HEK293 (cell line): ENCODE data around the gene PRND.

ENCODE experiments used
- CTCF ChIA-PET: fragments of 350-600 bp; formaldehyde crosslinking; extraction: SDS; loops from one replicate; lab custom pipeline; 2021; ENCODE audit warnings: antibody characterized with exemption; lab: Yijun Ruan, JAX
- POLR2A ChIA-PET: fragments of 300-600 bp; formaldehyde crosslinking; extraction: SDS; loops from one replicate; lab custom pipeline; 2020; ENCODE audit warnings: antibody characterized with exemption, inconsistent platforms; lab: Yijun Ruan, JAX
- H3K27ac ChIP-seq: fragments of 200-500 bp; sonication (Bioruptor generic); 2 replicates; pipeline ENCODE4 v1.5.1; 2014; ENCODE audit warnings: low read depth, low read length, control low read depth, inconsistent platforms; ENCODE audit errors: extremely low read depth
- H3K36me3 ChIP-seq, 2 experiments: fragments of 200-500 bp in 1 of 2; sonication (Bioruptor generic) in 1 of 2; 1 replicate in 1 of 2; 2 replicates in 1 of 2; pipeline ENCODE4 v1.5.1; 2014 to 2017; ENCODE audit warnings: inconsistent platforms in 2 of 2, low read length in 2 of 2; ENCODE audit not compliant: control insufficient read depth in 2 of 2, insufficient read depth in 1 of 2
- H3K4me1 ChIP-seq: fragments of 200-500 bp; sonication (Bioruptor generic); 2 replicates; pipeline ENCODE4 v1.5.1; 2014; ENCODE audit warnings: mild to moderate bottlenecking, low read length, inconsistent platforms; ENCODE audit not compliant: control insufficient read depth, insufficient read depth
- H3K4me3 ChIP-seq: 2 replicates; pipeline ENCODE4 v1.5.1; 2011; ENCODE audit warnings: low read depth, mild to moderate bottlenecking, control low read depth, low read length, moderate library complexity
- H3K9me3 ChIP-seq: fragments of 200-500 bp; sonication (Bioruptor generic); 2 replicates; pipeline ENCODE4 v1.5.1; 2014; ENCODE audit warnings: low read depth, low read length, inconsistent platforms; ENCODE audit not compliant: control insufficient read depth, insufficient read depth
- GLI2 ChIP-seq: fragments of 450-650 bp; formaldehyde crosslinking; IDR thresholded peaks from 2 replicates; pipeline ENCODE4; 2017; ENCODE audit warnings: missing biosample characterization, missing genetic modification characterization, low read depth, borderline replicate concordance
- OSR2 ChIP-seq: fragments of 450-650 bp; formaldehyde crosslinking; IDR thresholded peaks from 2 replicates; pipeline ENCODE4 v1.5.1; 2016; ENCODE audit warnings: missing biosample characterization, missing genetic modification characterization
- REPIN1 ChIP-seq: fragments of 450-650 bp; formaldehyde crosslinking; IDR thresholded peaks from 2 replicates; pipeline ENCODE4 v1.5.1; 2017; ENCODE audit warnings: missing biosample characterization, missing genetic modification characterization, low read depth
- SP3 ChIP-seq: fragments of 450-650 bp; formaldehyde crosslinking; IDR thresholded peaks from 2 replicates; pipeline ENCODE4 v1.5.1; 2016; ENCODE audit warnings: missing biosample characterization, missing genetic modification characterization
- ZBTB17 ChIP-seq: fragments of 450-650 bp; formaldehyde crosslinking; IDR thresholded peaks from 2 replicates; pipeline ENCODE4 v1.5.1; 2016; ENCODE audit warnings: missing biosample characterization, missing genetic modification characterization
- ZNF16 ChIP-seq: fragments of 450-650 bp; formaldehyde crosslinking; IDR thresholded peaks from 2 replicates; pipeline ENCODE4 v1.5.1; 2016; ENCODE audit warnings: low read depth, missing biosample characterization, missing genetic modification characterization
- ZNF169 ChIP-seq: fragments of 450-650 bp; formaldehyde crosslinking; IDR thresholded peaks from 2 replicates; pipeline ENCODE4 v1.5.1; 2016; ENCODE audit warnings: missing biosample characterization, missing genetic modification characterization
- ZNF324 ChIP-seq: fragments of 450-650 bp; formaldehyde crosslinking; IDR thresholded peaks from 2 replicates; pipeline ENCODE4 v1.5.1; 2016; ENCODE audit warnings: missing biosample characterization, missing genetic modification characterization
- ZNF529 ChIP-seq: fragments of 450-650 bp; formaldehyde crosslinking; IDR thresholded peaks from 2 replicates; pipeline ENCODE4 v1.5.1; 2017; ENCODE audit warnings: missing genetic modification characterization, missing biosample characterization; ENCODE audit not compliant: insufficient replicate concordance
- ZNF571 ChIP-seq: fragments of 450-650 bp; formaldehyde crosslinking; IDR thresholded peaks from 2 replicates; pipeline ENCODE4 v1.5.0; 2017; ENCODE audit warnings: missing biosample characterization, missing genetic modification characterization
- ZNF658 ChIP-seq: fragments of 450-650 bp; formaldehyde crosslinking; IDR thresholded peaks from 2 replicates; pipeline ENCODE4; 2016; ENCODE audit warnings: missing biosample characterization, missing genetic modification characterization
- ZNF701 ChIP-seq: fragments of 450-650 bp; formaldehyde crosslinking; IDR thresholded peaks from 2 replicates; pipeline ENCODE4 v1.5.1; 2016; ENCODE audit warnings: missing biosample characterization, missing genetic modification characterization
- ZNF837 ChIP-seq: fragments of 450-650 bp; formaldehyde crosslinking; IDR thresholded peaks from 2 replicates; pipeline ENCODE4 v1.5.1; 2016; ENCODE audit warnings: missing biosample characterization, missing genetic modification characterization
- ZSCAN16 ChIP-seq: fragments of 450-650 bp; formaldehyde crosslinking; IDR thresholded peaks from 2 replicates; pipeline ENCODE4 v1.5.1; 2016; ENCODE audit warnings: missing biosample characterization, missing genetic modification characterization
- TF ChIP-seq, protein P1 (sequence below): fragments of 450-650 bp; formaldehyde crosslinking; IDR thresholded peaks from 2 replicates; pipeline ENCODE4 v1.5.1; 2016; ENCODE audit warnings: missing biosample characterization, missing genetic modification characterization, borderline replicate concordance
- TF ChIP-seq, protein P2 (sequence below): fragments of 450-650 bp; formaldehyde crosslinking; IDR thresholded peaks from 2 replicates; pipeline ENCODE4 v1.5.1; 2017; ENCODE audit warnings: missing biosample characterization, missing genetic modification characterization
- TF ChIP-seq, protein P3 (sequence below): fragments of 450-650 bp; formaldehyde crosslinking; IDR thresholded peaks from 2 replicates; pipeline ENCODE4 v1.5.1; 2016; ENCODE audit warnings: missing biosample characterization, missing genetic modification characterization

The PRND gene

DNA sequence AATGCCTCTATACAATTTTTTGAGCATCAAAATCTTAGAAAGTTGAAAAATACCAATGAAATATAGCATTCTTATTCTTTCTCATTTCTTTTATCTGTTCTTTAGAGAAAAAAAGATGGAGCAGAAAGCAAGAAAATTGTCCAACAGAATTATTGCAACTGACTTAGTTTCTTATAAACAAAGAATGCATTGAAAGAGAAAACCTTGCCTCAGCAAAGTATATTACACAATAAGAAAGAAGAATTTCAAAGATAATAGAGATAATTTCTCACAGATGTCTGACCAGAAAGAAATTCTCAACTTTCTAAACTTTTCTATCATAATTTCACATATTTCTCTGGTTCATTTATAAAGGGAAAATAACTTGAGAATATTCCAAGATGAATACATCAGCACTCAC, 47.0 kb upstream of the PRND start:
- Histone ChIP-seq H3K9me3 (no peaks in the 10 kb centered on the region), H3K4me3 (no peak overlapping the region)
- CTCF ChIA-PET, result interaction anchor here (0.9 to 1.2 kb wide), 2 partner anchors 25 to 548 kb away, joined by 3 to 4 read pairs; no protein-coding TSS in a partner anchor
- POLR2A ChIA-PET, result no interaction called here
- TF ChIP-seq REPIN1 (no peak), ZNF571 (tag by site-specific recombination) (no peak), ZNF837 (tag by site-specific recombination) (no peak), ZNF529 (tag by site-specific recombination) (no peak), ZNF701 (tag by site-specific recombination) (no peak), SP3 (tag by site-specific recombination) (no peak), OSR2 (no peak), ZSCAN16 (tag by site-specific recombination) (no peak), ZNF16 (tag by site-specific recombination) (no peak)
- TF ChIP-seq, protein P1, sequence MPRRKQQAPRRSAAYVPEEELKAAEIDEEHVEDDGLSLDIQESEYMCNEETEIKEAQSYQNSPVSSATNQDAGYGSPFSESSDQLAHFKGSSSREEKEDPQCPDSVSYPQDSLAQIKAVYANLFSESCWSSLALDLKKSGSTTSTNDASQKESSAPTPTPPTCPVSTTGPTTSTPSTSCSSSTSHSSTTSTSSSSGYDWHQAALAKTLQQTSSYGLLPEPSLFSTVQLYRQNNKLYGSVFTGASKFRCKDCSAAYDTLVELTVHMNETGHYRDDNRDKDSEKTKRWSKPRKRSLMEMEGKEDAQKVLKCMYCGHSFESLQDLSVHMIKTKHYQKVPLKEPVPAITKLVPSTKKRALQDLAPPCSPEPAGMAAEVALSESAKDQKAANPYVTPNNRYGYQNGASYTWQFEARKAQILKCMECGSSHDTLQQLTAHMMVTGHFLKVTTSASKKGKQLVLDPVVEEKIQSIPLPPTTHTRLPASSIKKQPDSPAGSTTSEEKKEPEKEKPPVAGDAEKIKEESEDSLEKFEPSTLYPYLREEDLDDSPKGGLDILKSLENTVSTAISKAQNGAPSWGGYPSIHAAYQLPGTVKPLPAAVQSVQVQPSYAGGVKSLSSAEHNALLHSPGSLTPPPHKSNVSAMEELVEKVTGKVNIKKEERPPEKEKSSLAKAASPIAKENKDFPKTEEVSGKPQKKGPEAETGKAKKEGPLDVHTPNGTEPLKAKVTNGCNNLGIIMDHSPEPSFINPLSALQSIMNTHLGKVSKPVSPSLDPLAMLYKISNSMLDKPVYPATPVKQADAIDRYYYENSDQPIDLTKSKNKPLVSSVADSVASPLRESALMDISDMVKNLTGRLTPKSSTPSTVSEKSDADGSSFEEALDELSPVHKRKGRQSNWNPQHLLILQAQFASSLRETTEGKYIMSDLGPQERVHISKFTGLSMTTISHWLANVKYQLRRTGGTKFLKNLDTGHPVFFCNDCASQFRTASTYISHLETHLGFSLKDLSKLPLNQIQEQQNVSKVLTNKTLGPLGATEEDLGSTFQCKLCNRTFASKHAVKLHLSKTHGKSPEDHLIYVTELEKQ (tag by site-specific recombination), result no peak
- TF ChIP-seq, protein P2, sequence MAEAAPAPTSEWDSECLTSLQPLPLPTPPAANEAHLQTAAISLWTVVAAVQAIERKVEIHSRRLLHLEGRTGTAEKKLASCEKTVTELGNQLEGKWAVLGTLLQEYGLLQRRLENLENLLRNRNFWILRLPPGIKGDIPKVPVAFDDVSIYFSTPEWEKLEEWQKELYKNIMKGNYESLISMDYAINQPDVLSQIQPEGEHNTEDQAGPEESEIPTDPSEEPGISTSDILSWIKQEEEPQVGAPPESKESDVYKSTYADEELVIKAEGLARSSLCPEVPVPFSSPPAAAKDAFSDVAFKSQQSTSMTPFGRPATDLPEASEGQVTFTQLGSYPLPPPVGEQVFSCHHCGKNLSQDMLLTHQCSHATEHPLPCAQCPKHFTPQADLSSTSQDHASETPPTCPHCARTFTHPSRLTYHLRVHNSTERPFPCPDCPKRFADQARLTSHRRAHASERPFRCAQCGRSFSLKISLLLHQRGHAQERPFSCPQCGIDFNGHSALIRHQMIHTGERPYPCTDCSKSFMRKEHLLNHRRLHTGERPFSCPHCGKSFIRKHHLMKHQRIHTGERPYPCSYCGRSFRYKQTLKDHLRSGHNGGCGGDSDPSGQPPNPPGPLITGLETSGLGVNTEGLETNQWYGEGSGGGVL, result no peak
- TF ChIP-seq, protein P3, sequence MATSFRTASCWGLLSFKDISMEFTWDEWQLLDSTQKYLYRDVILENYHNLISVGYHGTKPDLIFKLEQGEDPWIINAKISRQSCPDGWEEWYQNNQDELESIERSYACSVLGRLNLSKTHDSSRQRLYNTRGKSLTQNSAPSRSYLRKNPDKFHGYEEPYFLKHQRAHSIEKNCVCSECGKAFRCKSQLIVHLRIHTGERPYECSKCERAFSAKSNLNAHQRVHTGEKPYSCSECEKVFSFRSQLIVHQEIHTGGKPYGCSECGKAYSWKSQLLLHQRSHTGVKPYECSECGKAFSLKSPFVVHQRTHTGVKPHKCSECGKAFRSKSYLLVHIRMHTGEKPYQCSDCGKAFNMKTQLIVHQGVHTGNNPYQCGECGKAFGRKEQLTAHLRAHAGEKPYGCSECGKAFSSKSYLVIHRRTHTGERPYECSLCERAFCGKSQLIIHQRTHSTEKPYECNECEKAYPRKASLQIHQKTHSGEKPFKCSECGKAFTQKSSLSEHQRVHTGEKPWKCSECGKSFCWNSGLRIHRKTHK, result no peak
- TF ChIP-seq, all 188 proteins: peak for 0
- Histone ChIP-seq H3K4me1 (no peaks in the 10 kb centered on the region), H3K36me3 (no peaks in the 10 kb centered on the region), H3K27ac (no peak overlapping the region)

DNA sequence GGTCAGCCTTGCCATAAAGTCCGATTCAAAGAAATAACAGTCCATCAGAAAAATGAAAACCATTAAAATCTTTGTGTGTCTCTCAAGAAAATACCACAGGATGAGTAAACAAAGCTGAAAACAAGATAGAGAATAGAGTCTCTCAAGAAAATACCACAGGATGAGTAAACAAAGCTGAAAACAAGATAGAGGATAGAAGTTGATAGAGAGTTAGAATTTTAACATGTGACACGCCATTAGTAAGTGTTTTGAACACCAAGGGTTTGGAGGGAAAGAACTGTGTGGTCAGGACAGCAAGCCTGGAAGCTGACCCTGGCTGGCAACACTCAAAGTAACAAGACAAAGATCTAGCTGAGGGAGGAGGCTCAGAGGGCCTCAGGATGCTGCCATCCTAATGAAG, 43.9 kb upstream of the PRND start:
- ChIA-PET CTCF (interaction anchor here (0.6 kb wide), 1 partner anchor 533 kb away, joined by 3 read pairs; no protein-coding TSS in a partner anchor), POLR2A (no interaction called here)
- TF ChIP-seq ZNF837 (tag by site-specific recombination) (no peak), ZNF169 (tag by site-specific recombination) (no peak), ZBTB17 (tag by site-specific recombination) (no peak), ZNF658 (tag by site-specific recombination) (no peak), ZNF324 (tag by site-specific recombination) (no peak), GLI2 (no peak)
- Histone ChIP-seq H3K4me3 (no peak overlapping the region), H3K27ac (no peak overlapping the region), H3K9me3 (no peaks in the 10 kb centered on the region), H3K4me1 (no peaks in the 10 kb centered on the region), H3K36me3 (no peaks in the 10 kb centered on the region)
